Measurements from ENCODE around the gene CAMK1D.
"Not testable (repeated sequence)": the region's sequence is repeated elsewhere in the genome, so short reads cannot be mapped to it uniquely, and the experiment has no call there.

CAMK1D gene

GRCh38 chr10:12801214-12802087 lies 452.1 kb downstream of the CAMK1D start:
- DNase-seq: no peak

- no peak for DNase-seq
Observed at GRCh38 chr10:12803776-12804175, 454.4 kb downstream of the CAMK1D start.

GRCh38 chr10:12806228-12807095 lies 457.1 kb downstream of the CAMK1D start:
- no peak for DNase-seq

- DNase-seq: no peak
Observed at GRCh38 chr10:12807096-12807755, 457.9 kb downstream of the CAMK1D start.

GRCh38 chr10:12808014-12808613 lies 458.8 kb downstream of the CAMK1D start:
- no peak for DNase-seq

GRCh38 chr10:12810046-12810445 lies 460.7 kb downstream of the CAMK1D start:
- not testable (repeated sequence) for DNase-seq

- DNase-seq: no peak
Observed at GRCh38 chr10:12811826-12812225, 462.5 kb downstream of the CAMK1D start.

- no peak for DNase-seq
Observed at GRCh38 chr10:12812571-12812970, 463.2 kb downstream of the CAMK1D start.

- no peak for DNase-seq
Observed at GRCh38 chr10:12814166-12814565, 464.8 kb downstream of the CAMK1D start.

- DNase-seq: no peak
Observed at GRCh38 chr10:12819071-12819470, 469.7 kb downstream of the CAMK1D start.

GRCh38 chr10:12819656-12820055 lies 470.3 kb downstream of the CAMK1D start:
- no peak for DNase-seq

- DNase-seq: no peak
Observed at GRCh38 chr10:12822126-12822892, 473.0 kb downstream of the CAMK1D start.

GRCh38 chr10:12822893-12823170 lies 473.5 kb downstream of the CAMK1D start:
- DNase-seq: no peak

GRCh38 chr10:12823328-12823727 lies 474.0 kb downstream of the CAMK1D start:
- no peak for DNase-seq

GRCh38 chr10:12825260-12825849 lies 476.0 kb downstream of the CAMK1D start:
- DNase-seq: no peak

GRCh38 chr10:12826800-12827372 lies 477.5 kb downstream of the CAMK1D start:
- no peak for DNase-seq

GRCh38 chr10:12828736-12829135 lies 479.4 kb downstream of the CAMK1D start:
- DNase-seq: no peak

GRCh38 chr10:12829831-12830390 lies 480.6 kb downstream of the CAMK1D start:
- DNase-seq: no peak

- no peak for DNase-seq
Observed at GRCh38 chr10:12832096-12832495, 482.7 kb downstream of the CAMK1D start.

- no peak for DNase-seq
Observed at GRCh38 chr10:12833451-12833850, 484.1 kb downstream of the CAMK1D start.

GRCh38 chr10:12834116-12834665 lies 484.8 kb downstream of the CAMK1D start:
- no peak for DNase-seq

Data from CD4-positive, alpha-beta T cell treated with Interleukin-17A for 1 hour (primary cell).